HG02642 (cell line): ENCODE data around the gene RTP1.
"Not testable (repeated sequence)": the region's sequence is repeated elsewhere in the genome, so short reads cannot be mapped to it uniquely, and the experiment has no call there.

Source experiments
- ATAC-seq: cut with Tn5 transposase; IDR thresholded peaks from one replicate; pipeline ENCODE4 v1.9.1; 2021; ENCODE audit warnings: mild to moderate bottlenecking; ENCODE audit not compliant: unreplicated experiment, poor library complexity

RTP1 gene, protein sequence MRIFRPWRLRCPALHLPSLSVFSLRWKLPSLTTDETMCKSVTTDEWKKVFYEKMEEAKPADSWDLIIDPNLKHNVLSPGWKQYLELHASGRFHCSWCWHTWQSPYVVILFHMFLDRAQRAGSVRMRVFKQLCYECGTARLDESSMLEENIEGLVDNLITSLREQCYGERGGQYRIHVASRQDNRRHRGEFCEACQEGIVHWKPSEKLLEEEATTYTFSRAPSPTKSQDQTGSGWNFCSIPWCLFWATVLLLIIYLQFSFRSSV

DNA sequence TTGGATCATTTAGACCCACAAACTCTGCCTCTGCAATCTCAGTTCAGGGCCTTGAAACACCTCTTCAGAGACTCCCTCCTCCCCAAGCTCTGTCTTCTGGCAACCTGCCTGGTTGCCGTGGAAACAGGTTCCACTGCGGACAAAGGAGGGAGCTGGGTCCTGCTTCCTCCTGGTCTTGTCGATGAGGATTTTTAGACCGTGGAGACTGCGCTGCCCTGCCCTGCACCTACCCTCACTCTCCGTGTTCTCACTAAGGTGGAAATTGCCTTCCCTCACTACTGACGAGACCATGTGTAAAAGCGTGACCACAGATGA is at the start of gene RTP1:
TSS of gene RTP1 (plus strand) at position 152 of the 315 bp plus-strand sequence. CDS start at position 182, 30 bp downstream.
- ATAC-seq: no peak

- ATAC-seq: no peak
These were observed 47.1 kb upstream of the RTP1 start for GRCh38 chr3:187150186-187150585.

DNA sequence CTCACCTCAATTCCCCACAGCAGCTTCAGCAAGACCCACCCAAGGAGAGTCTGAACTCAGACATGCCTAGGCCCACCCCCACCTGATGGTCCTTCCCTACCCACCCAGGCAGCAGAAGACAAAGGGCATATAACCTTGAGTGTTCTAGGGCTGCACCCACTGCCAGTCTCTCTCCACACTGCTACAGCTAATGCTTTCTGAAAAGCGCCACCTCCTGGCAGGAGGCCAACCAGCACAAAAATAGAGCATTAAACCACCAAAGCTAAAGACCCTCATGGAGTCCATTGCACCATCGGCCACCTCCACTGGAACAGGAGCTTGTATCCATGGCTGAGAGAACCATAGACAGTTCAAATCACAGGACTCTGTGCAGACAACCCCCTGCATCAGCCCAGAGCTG is 46.7 kb upstream of the RTP1 start:
- ATAC-seq: no peak

DNA sequence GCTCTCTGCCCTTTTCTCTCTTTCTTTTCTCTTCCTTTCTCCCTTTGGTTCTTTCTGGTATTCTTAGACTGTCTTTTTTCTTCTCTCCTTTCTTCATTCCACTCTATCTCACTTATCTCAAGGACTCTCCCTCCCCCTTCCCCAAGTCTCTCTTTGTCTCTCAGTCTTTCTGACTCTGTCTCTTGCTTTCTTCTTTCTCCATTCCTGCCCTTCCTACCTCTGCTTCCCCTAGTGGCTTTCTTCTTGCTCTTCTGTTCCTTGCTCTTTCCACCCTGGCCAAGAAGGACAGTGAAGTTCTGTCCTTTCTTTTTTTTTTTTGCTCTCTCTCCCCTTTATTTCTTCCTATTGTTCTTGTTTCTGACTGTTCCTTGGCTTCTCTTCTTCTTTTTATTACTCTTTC is 35.7 kb upstream of the RTP1 start:
- no peak for ATAC-seq

DNA sequence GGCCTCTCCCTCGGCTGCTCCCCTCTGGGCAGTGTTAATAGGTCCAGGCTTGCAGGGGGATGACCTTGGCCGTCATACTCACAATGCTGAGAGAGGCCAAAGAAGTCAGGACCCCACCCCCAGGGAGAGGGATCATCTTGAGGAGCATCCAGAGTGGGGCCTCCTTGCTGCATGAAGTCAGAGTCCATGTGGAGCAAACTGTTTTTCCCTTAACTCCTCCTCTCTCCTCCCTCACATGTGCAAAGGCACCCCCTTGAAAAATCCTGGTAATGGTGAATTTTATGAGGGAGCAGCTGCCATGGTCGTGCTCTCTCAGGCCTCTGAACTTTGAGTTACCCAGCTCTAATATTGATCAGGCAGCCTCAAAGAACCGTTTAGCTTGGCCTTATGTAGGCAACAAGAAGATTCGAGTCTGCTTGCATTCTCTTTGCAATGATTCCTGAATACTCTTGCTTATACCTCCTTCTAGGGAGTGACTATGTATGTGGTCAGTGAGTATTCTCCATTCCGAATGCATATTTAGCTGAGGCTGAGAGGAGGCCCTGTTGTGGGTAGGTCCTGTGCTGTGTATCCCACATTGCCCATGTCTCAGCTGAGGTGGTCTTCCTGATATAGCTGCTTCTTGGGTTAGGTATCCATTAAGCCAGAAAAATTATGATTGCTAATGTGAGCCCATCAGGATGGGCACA is 34.9 kb upstream of the RTP1 start:
- ATAC-seq: no peak

- no peak for ATAC-seq
These were observed 32.1 kb upstream of the RTP1 start for GRCh38 chr3:187165144-187165543.

DNA sequence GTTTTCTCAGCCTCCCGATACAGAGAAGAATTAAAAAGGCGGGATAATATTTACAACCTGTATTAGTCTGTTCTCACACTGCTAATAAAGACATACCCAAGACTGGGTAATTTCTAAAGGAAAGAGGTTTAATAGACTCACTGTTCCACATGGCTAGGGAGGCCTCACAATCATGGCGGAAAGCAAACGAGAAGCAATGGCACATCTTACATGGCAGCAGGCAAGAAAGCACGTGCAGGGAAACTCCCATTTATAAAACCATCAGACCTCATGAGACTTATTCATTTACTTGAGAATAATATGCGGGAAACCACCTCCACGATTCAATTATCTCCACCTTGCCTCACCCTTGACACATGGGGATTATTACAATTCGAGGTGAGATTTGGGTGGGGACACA is 30.5 kb upstream of the RTP1 start:
- ATAC-seq: no peak

- ATAC-seq: no peak
These were observed 29.5 kb upstream of the RTP1 start for GRCh38 chr3:187167777-187168176.

DNA sequence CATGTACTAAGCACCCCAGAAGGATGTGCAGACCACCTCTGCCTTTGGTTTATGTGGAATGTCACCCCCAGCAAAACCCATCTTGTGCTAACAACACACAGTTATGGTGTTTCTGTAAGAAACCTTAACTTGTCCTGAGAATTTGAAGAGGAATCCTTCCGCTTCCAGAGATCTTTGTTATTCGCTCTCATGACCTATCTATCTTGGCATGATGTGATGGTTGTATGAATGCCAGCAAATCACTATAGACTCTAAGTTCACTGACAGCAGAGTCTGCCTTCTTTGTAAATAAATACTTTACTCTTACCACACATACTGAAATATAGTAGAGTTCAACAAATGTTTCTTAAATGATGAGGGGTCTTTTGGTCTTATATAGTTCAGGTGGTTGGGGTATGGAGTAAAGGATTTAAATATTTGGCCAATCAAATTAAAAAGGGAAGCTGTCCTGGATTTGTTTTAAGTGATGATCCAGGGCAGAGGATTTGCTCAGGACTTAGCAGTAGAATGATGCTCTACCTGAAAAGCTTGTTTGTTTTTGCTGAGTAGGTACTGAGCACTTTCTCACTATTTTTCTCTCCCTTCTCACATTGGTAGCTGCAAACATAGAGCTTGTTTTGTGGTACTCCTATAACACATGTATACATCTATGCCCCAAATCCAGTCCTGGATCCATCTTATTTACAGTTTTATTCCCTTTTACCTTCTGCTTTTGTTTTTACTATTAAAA is 27.9 kb upstream of the RTP1 start:
- ATAC-seq: no peak

DNA sequence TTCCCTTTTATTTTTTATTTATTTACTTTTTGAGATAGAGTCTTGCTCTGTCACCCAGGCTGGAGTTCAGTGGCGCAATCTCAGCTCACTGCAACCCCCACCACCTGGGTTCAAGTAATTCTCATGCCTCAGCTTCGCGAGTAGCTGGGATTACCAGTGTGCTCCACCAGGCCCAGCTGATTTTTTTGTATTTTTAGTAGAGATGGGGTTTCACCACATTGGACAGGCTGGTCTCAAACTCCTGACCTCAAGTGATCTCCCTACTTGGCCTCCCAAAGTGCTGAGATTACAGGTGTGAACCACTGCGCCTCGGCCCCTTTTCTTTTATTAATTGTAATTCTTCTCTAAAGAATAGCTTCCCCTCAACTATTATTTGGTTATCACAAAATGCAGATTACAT is 26.4 kb upstream of the RTP1 start:
- ATAC-seq: not testable (repeated sequence)

DNA sequence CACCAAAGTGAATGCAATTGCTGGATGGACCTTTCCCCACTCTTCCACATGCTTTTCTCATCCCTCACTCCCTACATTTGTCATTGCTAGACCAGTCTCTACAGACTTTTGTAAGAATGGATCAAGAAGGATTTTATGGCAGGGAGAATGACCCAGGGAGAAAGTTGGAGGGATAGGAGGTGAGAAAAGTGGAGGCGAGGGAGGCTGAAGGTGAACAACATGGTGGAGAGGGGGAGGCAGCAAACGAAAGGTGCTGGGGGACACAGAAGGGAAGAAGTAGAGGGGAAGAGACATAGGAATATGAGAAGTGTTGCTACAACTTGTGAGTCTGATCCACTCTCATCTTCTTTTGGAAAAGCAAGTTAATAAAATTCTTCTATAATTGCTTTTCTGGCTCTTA is 24.4 kb upstream of the RTP1 start:
- ATAC-seq: no peak

GRCh38 chr3:187181454-187182170 is 15.7 kb upstream of the RTP1 start:
- ATAC-seq: no peak

- ATAC-seq: no peak
These were observed 13.9 kb upstream of the RTP1 start for GRCh38 chr3:187183210-187183862.

GRCh38 chr3:187183903-187184302 is 13.4 kb upstream of the RTP1 start:
- ATAC-seq: no peak

- ATAC-seq: no peak
These were observed 11.5 kb upstream of the RTP1 start for GRCh38 chr3:187185759-187186158.

DNA sequence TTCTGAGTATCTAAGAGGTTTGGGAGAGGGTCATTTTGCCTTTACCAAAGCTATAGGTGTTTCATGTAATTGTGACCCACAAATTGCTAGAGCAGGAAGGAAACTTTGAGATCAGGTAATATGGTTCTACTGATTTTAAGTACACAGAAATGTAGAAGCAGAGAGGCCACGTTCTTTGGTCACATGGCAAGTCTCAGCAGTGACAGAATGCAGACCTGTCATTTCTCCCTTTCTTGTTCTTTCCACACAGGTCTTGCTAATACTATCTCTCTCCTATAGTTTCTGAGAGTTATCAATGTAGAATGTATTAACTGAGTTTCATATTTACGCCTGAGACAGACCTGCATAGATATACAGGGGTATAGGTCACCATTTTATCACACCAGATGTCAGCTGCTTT is 10.9 kb upstream of the RTP1 start:
- ATAC-seq: no peak

- ATAC-seq: no peak
These were observed 10.4 kb upstream of the RTP1 start for GRCh38 chr3:187186801-187187421.

DNA sequence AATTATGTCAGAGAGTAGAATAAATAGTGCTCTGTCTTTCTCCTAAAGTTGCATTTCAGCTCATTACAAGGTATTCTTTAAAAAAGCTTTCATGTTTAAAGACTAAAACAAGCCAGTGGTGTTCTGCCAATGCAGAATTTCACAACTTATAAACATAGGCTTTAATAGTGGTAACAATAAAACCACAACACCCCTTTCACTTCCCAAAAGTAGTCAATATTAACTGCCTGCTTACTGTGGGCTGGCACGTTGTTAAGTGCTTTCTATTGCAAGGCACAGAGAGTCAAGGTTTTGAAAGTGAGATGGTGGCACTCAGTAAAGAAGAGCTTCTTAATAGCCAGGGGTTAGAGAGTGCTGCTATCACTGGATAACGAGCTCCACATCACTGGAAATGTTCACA is 8.4 kb upstream of the RTP1 start:
- no peak for ATAC-seq

DNA sequence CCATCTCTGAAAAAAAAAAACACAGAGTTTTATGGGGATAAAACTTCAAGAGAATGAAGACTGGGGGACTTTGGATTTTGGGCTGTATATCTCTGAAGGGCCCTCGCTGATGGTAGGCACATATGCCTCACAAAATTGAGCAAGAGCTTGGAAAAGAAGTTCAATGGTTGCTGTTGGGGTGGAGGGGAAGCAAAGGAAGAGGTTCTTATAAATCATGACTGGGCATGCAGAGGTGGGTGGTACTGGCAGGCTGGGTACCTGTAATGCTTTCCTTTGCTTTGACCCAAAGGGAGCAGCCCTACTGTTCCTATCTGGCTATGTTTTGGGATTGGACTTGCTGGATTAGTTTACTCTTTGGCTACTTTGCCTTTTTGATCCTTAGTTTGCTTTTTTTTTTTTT is 6.0 kb upstream of the RTP1 start:
- ATAC-seq: no peak

- no peak for ATAC-seq
These were observed 4.1 kb upstream of the RTP1 start for GRCh38 chr3:187193181-187193580.
